DMS 273 (cell line): ENCODE results near the gene GARIN5A.
"Not testable (repeated sequence)": the region's sequence is repeated elsewhere in the genome, so short reads cannot be mapped to it uniquely, and the experiment has no call there.

Experiments
- DNase-seq: peaks from one replicate; lab custom pipeline; 2025; ENCODE audit not compliant: unreplicated experiment; lab: John Stamatoyannopoulos, UW

GARIN5A gene

DNA sequence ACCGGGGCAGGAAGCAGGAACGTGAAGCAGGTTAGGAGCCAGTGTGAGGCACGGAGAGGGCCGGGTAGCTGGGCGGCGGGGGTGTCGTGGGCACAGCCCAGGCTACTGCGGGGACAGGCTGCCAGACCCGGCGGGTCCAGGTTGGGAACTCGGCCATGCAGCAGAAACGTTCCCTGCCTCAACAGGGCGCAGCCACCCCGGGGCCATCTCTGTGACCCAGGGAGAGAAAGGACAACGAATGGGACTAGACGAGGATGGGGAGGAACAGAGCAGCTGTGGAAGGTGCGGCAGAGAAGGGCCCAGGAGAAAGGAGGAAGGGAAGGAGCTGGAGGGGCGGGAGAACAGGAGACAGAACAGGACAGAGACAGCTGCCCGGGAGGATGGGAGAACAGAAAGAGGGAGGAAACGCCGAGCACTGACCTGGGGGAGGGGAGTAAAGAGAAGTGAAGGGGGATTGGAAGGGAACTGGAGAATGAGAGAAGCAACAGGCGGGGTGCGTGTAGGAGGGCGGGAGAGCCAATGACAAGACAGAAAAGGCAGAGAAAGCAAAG, 12.9 kb upstream of the GARIN5A start:
- no peak for DNase-seq

DNA sequence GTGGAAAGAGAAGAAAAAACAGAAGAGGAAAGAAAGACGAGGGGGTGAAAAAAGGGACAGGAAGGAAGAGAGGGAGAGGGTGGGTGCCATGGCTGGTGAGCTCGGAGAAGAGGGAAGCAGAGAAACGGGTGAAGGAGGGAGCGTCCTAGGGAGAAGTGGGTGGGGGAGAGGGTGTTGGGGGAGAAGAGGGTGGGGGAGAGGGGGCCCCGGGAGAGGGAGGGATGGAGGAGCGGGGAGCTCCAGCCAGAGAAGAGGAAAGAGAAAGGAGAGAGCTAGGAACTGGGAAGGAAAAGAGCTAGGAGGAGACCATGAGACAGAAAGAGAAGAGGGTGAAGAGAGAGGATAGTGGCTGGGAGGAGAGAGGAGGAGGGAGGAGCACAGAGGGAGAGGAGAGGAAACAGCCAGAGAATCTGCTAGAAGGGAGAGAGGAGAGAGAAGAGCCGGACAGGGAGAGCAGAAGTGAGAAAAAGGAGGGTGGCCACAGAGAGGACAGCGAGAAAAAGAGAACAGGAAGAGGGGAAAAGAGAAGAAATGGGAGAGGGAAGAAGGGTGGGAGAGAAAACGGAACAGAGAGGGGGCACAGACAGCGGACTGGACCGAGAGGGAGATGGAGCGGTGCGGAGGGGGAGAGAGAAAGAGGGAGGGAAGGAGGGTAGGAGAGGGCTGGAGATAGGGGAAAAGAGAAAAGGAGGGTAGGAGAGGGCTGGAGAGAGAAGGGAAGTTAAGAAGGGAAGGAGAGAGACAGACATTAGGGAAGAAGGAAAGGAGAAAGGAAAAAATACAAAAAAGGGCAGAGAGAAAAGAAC, 11.9 kb upstream of the GARIN5A start:
- no peak for DNase-seq

DNA sequence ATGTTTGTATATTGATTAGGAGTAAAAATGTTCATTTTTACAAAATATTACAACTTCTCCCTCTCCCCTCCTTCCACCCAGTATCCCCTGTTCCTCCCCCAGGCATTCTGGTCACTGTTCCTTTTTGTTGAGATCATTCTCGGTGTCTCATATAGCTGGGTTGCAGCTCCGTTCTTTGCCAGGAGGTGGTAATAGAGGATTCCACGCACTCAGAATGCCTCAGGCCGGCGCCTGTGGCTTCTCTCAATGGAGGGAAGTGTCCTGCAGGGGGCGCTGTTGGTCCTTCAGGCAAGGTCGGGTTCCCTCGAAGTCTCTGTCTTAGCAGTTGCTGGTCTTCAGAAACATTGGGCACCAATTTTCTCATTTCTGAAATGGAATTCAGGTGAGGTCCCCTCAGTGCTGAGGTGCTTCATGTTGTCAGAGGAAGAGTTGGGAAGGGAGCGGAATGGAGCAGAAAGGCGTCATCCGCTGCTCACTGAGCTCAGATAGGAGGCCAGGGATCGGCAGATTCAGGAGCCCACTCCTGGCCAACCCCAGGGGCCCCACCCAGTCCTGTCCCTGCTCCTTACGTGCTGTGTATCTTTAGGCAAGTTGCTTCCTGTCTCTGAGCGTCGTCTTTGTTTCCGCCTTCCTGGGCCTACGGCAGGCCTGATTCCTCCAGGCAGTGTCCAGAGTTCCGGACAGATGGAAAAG, 10.3 kb upstream of the GARIN5A start:
- DNase-seq: peak; percentile 76

DNA sequence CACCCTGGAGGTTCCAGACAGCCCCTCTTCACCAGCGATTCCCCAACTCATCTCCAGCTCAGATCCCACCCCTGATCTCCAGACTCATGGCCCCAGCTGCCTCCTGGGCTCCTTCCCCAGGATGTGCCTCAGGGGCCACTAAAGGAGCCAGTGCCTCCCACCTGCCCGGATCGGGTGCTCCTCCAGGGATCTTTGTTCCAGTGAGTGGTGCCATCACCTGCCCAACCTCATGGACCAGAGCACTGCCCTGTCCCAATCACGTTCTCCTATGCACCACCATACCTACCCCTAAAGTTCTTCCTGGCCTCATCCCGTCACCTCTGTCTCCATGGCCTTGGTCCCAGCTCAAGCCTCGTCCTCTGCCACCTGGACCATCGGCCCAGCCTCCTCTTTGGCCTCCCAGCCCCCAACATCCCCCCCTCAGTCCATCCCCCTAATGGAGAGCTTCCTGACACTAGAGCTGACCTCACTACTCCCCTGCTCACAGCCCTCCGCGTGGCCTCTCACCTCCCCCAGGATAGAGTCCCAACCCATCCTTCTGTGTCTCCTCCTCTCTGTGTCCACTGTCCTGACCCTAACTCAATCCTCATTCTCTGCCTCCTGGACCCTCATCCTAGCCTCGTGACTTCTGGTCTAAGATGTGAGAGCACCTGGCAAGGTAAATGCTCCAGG, 8.8 kb upstream of the GARIN5A start:
- DNase-seq: no peak

DNA sequence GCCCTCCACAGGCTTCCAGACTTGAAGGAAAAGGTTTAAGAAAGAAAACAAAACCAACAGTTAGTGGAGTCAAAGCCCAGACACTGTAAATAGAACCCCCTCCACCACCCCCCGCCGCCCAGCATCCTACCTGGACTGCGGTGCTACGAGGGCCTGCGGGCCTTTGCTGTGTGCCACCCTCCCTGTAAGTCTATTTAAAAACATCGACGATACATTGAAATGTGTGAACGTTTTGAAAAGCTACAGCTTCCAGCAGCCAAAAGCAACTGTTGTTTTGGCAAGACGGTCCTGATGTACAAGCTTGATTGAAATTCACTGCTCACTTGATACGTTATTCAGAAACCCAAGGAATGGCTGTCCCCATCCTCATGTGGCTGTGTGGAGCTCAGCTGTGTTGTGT, 6.3 kb upstream of the GARIN5A start:
- DNase-seq: no peak

DNA sequence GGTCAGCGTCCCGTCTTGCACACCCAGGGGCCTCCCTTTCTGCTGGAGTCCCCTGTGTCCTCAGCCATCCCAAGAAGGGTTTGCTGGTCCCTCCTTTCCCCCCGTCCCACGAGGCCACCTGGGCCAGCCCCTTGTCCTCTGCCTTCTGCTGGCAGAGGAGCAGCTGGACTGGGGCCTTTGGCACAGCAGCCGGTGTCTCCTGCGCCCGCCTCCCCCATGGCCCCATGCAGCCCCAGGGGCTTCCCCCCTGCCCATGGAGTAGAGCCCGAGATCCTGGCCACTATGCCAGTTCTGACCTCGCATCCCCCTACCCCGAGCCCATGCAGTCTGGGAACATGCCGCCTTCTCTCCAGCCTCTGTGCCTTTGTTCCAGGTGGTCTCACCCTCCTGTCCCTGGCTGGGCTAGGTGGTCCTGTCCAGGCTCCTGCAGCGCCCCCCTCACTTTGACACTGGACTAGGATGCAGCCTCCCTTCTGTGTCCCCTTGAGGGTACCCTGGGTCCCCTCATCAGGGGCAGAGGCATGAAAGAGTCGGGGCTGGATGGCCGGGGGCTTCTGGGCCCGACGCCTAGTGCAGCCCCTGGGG, 5.7 kb upstream of the GARIN5A start:
- DNase-seq: no peak

DNA sequence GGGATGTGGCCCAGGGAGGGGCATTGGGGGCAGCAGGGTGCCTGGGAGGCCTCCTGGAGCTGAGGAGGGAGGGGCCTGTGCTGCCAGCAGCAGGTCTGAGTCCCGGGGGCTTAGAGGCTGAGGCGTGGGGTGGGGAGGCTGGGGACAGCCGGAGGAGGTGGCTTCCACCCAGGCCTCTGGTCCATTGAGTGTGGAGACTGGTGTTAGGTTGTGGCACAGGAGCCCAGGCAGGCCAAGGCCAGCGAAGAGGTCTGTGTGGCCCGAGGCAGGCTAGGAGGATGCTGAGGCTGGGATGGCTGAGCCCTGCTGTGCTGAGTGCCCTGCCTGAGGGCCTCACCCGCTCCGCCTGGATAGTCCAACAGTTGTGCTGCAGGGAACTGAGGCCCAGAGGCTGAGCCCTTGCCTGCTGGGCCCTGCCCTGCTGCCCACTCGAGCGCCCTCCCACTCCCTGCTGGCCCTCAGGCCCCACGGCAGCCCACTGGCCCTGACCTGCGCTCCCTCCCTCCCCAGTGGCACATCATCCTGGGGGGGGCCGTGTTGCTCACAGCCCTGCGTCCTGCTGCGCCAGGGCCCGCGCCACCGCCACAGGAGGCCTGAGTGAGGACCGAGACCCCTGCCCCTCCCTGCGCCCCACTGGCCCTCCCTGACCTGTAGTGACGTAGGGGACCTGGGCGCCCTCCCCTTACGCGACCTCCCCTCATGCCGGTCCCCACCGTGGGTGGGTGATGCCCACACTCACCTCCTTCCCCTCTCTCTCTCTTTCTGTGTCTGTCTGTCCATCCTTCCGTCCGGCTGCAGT, 4.9 kb upstream of the GARIN5A start:
- DNase-seq: no peak

DNA sequence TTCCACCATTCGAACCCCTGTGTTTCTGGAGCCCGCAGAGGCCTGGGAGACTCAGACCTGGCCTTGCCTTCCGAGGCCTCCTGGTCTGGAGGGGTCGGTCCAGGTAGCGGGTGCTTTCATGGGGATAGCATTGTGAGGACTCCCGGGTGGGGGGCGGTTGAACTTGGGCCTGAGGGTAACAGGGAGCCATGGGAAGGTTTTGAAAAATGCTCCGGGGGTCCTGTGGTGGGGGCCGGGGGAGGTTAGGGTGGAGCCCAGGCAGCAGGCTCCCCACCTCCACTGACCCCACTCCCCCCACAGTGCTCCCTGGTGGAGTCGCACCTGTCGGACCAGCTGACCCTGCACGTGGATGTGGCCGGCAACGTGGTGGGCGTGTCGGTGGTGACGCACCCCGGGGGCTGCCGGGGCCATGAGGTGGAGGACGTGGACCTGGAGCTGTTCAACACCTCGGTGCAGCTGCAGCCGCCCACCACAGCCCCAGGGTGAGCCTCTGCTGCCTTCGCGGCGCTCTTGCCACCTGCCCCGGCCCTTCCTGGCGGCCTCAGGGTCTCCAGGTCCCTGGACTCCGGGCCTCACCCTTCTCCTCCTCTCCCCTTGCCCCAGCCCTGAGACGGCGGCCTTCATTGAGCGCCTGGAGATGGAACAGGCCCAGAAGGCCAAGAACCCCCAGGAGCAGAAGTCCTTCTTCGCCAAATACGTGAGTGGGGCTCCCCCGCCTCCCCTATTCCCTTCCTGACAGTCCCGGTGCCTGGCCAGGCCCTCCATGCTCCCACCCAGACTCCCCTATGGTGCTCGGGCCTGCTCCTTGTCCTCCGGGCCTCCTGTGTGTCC, 3.8 kb upstream of the GARIN5A start:
- no peak for DNase-seq

DNA sequence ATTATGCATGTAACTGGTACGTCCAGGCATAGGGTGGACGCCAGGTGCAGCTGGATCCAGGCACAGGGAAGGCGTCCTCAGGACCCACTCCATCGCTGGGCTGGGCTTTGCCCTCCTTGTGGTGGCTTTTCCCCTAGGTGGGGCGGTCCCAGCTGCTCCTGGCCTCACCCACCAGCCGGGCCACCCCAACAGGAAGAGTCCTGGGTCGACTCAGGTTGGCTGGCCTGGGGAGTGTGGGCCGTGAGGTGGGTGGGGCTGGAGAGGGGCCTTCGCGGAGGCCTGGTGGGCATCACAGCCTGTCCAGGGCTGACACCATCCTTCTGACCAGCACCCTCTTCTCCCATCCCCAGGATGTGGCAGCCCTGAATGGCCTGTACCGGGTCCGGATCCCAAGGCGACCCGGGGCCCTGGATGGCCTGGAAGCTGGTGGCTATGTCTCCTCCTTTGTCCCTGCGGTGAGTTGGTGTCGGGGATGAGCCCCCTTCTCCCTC, 3.2 kb upstream of the GARIN5A start:
- DNase-seq: no peak

DNA sequence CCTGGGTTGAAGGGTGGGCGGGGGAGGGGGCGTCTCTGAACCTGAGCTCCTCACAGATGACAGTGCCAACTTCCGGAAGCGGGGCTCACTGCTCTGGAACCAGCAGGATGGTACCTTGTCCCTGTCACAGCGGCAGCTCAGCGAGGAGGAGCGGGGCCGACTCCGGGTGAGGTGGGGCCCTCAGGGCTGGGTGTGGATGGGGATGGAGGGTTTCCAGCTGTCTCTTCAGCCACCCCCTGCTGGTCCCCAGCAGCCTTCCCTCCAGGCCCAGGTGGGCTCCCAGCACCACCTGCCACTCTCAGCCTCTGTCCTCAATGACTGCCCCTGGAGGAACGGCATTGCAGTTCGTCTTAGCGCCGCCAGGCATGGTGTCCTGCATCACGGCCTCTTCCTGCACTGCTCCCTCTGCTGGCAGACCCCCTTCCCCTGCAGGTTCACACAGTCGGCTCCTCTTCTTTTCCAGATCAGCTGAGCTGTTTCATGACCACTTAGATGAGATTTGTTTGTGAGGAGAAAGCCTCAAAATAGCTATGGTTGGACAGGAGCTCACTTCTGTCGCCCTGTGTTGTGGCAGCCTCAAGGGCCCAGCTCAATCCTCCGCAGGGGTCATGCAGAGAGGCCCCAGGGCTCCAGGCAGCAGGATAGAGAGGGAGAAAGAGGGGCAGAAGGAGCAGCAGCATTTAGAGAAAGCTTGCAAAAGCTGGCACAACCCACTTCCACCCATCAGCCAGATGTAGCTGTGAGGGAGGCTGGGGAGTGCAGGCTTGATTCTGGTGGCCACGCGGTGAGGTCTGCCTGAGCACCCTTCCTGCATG, 2.5 kb upstream of the GARIN5A start:
- DNase-seq: peak; percentile 34

DNA sequence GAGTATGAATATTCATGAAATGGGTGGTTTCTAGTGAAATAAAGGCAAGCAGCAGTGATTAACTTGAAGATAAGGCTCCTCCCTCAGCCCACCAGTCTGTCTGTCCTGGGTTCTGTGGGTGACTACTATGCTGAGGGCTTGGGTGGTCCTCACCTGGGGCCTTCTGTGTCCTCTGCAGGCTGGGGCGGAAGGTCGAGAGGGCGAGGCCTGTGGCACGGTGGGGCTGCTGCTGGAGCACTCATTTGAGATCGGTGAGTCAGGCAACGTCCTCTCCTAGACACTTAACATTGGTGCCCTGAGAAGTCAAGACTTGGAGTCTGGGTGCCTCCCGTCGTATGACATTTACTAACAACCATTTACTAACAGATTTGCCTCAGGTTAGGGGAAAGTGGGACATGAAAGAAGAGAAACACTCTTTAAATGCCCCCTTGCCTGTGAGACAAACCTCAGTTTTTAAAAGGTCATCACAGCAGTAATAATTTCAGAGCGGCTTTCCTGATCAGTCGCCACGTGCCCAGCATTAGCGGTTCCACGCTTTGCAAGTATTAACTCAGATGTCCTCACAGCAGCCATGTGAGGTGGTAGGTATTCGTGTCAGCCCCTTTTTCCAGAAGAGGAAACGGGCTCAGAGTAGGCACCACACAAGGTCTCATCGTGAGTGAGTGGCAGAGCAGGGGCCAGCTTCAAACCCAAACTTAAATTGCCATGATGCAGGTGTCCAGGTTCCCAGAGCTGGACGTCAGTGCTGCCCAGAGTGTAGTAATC, 1.3 kb upstream of the GARIN5A start:
- no peak for DNase-seq

DNA sequence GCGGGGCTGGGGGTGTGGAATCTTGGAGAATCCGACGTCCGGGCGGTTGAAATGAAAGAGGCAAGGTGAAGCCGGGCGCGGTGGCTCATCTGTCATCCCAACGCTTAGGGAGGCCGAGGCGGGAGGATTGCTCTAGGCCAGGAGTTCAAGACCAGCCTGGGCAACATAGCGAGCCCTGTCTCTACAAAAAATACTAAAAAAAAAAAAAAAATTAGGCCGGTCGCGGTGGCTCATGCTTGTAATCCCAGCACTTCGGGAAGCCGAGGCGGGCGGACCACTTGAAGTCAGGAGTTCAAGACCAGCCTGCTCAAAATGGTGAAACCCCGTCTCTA, 225 bp upstream of the GARIN5A start:
- DNase-seq: no peak

DNA sequence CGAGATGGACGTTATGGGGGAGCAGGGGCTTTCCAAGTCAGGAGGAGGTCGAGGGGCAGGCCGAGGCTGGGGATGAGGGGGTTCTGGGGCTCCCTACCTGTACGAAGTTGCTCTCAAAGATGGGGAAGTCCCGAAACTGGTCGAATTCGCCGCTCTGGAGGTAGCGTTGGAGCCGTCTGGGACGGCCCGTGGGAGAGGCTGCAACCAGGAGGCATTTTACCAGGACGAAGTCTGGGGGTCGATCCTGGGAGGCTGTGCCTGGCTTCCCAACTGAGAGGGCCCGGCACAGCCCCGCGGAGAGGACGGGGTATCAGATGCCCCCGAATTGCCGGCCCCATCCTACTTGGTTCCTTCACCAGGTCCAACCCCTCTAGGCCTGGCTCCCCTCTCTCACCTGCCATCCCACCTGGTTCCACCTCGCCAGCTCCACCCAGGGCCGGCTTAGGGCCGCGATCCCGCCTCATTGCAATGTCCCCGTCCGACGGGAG, 868 bp downstream of the GARIN5A start:
- DNase-seq: no peak

DNA sequence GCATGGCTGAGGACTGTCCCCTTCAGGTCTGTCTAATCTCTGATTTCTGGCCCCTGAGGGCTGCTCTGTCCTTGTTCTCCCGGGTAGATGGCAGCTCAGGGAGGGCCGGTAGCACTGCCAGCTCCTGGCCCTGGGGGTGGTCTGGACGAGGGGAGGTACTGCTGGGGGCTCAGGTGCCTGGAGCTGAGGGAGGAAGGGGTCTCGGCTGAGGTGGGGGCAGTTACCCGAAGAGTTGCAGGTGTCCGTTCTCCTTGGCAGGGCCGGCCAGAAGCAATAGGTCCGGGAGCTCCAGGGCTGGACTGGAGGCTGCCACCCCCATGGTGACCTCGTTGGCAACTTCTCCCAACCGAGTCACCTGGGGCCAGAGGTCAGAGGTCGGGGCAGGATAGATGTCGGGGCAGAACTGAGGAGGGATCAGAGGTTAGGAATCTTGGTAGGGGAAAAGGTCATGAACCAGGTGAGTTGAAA, 1.5 kb downstream of the GARIN5A start:
- no peak for DNase-seq

DNA sequence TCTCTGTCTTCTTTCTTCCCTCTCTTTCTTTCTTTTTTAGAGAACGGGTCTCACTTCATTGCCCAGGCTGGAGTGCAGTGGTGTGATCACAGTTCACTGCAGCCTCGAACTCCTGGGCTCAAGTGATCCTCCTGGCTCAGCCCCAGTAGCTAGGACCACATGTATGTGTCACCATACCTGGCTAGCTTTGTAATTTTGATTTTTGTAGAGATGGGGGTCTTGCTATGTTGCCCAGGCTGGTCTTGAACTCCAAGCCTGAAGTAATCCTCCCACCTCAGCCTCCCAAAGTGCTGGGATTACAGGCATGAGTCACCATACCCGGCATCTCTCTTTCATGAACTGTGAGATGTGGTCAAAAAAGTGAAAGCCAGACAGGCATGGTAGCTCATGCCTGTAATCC, 3.3 kb downstream of the GARIN5A start:
- not testable (repeated sequence) for DNase-seq

DNA sequence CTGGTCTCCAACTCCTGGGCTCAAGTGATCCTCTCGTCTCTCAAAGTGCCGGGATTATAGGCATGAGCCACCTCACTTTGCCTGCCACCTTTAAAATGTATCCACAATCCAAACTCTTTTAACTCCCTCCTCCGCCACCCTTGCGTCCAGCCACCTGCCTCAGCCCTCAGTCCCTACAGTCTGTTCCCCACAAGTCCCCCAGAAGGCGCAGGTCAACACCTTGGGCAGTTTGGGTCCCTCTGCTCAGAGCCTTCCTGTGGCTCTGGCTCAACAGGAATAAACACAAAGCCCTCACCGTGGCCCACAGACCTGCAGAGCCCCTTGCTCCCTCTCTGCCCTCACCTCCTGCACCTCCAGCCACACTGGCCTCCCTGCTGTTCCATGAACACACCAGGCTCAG, 7.8 kb downstream of the GARIN5A start:
- no peak for DNase-seq

DNA sequence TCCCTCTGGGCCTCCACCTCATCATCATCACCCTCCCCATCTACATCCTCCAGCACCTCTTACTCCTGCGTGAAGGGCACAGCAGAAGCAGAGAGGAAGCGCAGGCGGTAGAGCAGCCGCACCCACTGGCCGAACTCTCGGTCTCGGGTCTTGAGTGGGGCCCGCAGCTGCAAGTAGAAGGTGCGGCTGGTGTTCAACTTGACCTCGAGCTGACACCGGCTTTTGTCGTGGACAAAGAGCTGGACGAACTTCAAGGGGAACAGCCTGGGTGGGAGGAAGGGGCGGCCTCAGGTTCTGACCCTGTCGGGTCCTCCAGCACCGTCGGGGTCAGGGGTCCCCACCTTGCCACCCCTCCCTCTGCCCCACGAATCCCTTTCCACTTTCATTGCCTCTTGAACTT, 9.1 kb downstream of the GARIN5A start:
- DNase-seq: no peak

DNA sequence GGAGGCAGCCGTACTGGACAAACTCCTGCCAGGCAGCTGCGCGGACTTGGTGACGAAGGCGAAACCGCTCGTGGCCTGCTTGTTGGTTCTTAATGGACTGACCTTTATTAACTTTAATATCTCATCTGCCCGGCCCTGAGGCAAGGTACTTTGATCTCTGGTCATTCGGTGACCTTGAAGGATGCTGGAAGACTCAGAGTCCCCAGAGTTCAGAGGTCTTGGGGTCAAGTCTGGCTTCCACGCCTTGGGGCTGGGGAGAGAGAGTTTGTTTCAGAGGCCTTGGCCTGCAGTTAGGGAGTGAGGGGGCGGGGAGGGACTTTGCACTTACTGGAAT, 10.0 kb downstream of the GARIN5A start:
- DNase-seq: no peak
